GM12872 (cell line): ENCODE data around the gene ALPK1.

Source experiments
- TF ChIP-seq, protein P1 (sequence below): IDR thresholded peaks from 3 replicates; pipeline ENCODE4 v1.5.1; 2011; ENCODE audit warnings: low read depth, mild to moderate bottlenecking, low read length, moderate library complexity; ENCODE audit not compliant: insufficient read depth

ALPK1 gene

GRCh38 chr4:112451104-112451503 lies 153.9 kb downstream of the ALPK1 start:
- TF ChIP-seq, protein P1, sequence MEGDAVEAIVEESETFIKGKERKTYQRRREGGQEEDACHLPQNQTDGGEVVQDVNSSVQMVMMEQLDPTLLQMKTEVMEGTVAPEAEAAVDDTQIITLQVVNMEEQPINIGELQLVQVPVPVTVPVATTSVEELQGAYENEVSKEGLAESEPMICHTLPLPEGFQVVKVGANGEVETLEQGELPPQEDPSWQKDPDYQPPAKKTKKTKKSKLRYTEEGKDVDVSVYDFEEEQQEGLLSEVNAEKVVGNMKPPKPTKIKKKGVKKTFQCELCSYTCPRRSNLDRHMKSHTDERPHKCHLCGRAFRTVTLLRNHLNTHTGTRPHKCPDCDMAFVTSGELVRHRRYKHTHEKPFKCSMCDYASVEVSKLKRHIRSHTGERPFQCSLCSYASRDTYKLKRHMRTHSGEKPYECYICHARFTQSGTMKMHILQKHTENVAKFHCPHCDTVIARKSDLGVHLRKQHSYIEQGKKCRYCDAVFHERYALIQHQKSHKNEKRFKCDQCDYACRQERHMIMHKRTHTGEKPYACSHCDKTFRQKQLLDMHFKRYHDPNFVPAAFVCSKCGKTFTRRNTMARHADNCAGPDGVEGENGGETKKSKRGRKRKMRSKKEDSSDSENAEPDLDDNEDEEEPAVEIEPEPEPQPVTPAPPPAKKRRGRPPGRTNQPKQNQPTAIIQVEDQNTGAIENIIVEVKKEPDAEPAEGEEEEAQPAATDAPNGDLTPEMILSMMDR, result no peak

- TF ChIP-seq, protein P1, result no peak
Measured at GRCh38 chr4:112451831-112452230, 154.7 kb downstream of the ALPK1 start.

DNA sequence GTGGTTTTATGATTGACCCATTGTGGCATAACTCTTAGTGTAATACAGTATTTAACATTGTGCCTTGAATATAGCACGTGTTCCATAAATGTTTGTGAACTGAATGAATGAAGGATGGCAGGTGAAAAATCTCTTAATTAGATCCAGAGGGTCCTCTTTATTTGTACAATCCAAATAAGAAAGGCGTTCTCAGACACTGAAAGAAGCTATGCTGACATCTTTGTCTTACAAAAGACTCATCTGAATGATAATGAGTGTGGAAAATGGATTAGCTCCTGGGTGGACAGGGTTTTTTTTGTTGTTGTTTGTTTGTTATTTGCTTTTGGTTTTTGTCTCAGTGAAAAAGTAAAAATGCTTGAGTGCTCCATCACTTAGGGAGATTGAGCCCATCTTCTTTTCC lies 156.2 kb downstream of the ALPK1 start:
- TF ChIP-seq, protein P1, result no peak

DNA sequence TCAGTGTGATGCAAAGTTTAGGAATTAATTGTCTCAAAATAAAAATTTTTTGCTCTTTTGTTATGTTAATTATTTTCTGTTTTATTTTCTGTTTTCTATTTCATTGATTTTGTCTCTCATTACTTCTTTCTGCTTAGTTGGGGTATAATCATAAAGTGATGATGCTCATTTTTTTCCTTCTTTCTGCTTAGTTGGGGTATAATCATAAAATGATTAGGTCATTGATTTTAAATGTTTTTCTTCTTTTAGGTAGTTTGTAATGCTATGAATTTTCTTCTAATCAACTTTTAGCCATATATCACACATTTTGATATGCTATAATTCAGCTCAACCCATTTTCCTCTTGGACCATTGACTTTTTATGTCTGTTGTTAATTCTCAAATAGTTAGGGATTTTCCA lies 175.1 kb downstream of the ALPK1 start:
- TF ChIP-seq, protein P1, result no peak

GRCh38 chr4:112473985-112474384 lies 176.8 kb downstream of the ALPK1 start:
- TF ChIP-seq, protein P1, result no peak

- TF ChIP-seq, protein P1, result no peak
Measured at GRCh38 chr4:112485930-112486329, 188.8 kb downstream of the ALPK1 start.
